SU-DHL-6 (cell line): ENCODE data around the gene LGR4.

ENCODE experiments used
- CTCF ChIP-seq: fragments of 200-600 bp; sonication (generic); IDR thresholded peaks from one replicate; pipeline ENCODE4 v1.5.1; 2017; ENCODE audit warnings: antibody characterized with exemption, mild to moderate bottlenecking, low read length, moderate library complexity; ENCODE audit not compliant: insufficient read depth, poor library complexity, severe bottlenecking
- EZH2phosphoT487 ChIP-seq: fragments of 200-600 bp; sonication (generic), shearing (Covaris generic); conservative IDR thresholded peaks from 2 replicates; pipeline ENCODE4 v1.6.1; 2018; ENCODE audit warnings: mild to moderate bottlenecking, antibody characterized with exemption, low read length, moderate library complexity, mixed read lengths

GRCh38 chr11:27477831-27478230, 5.2 kb upstream of the LGR4 start:
- TF ChIP-seq EZH2phosphoT487 = no peak
- TF ChIP-seq CTCF = no peak
